Measurements from ENCODE around the gene PAK4. TPM values are rescaled to one million over a fixed set of nuclear protein-coding genes. Genes with fewer than 3 reads are reported as not detected.

PAK4 gene
- total RNA-seq (2021) (55.2 and 59.0 TPM in 2 replicates), Bru-seq, nascent RNA (percentile 60 among the genes with signal in this experiment), BruChase-seq, experiment 1, labeled RNA remaining after a 2-hour chase (percentile 60 among the genes with signal in this experiment), BruChase-seq, experiment 2, labeled RNA remaining after a 6-hour chase (percentile 78 among the genes with signal in this experiment)
- long read RNA-seq, full-length matches to known transcripts: 32 of 95 reads
- long read RNA-seq, partial matches to known transcripts: 19 of 95 reads
- long read RNA-seq, other reads (novel, unspliced or antisense): 44 of 95 reads

DNA sequence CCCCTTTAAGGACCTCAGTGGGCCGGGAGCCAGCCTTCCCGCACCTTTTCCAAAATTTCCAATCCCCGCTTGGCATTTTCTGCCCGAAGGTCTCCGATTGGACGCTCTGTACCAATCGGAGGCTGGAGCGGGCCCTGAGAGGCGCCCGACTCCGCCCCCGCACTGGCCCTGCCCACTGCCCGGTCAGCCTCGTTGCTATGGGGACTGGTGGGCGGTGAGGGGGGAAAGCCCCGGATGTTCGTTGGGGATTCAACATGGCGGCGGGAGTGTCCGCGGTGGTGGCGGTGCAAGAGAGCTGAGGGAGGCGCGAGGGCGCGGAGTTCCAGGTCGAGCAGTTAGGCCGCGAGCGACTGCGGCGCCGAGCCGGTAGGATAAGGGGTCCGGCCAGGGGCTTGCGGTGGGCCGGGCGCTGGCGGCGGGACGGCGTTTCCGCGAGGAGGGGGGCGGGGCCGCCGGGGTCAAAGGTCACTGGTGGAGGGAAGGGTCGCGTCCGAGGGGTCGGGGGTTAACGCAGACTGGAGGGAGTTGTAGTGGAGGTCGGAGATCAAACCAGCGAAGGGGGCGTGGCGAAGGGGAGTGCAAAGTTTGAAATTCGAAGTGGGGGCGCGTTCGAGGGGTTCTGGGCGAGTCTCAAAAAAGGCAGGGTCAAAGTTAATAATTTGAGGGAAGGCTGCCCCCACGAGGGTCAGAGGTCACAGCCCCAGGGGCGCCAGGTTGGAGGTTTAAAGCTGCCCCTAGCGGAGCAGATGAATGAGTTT lies at the start of gene PAK4:
PAK4 (plus strand) TSS at position 233 of the 758 bp plus-strand sequence. CDS start 43,768 bp downstream, outside the sequence.
- Histone ChIP-seq H3K4me1 (ENCODE audit: insufficient read depth, low read length, poor library complexity, severe bottlenecking) (no peaks in the 10 kb centered on the region), H3K27me3 (replicated peaks; ENCODE audit: insufficient read depth, low read depth, low read length, poor library complexity) (no peaks in the 10 kb centered on the region), H3K27ac (ENCODE audit: low read depth, low read length, poor library complexity, severe bottlenecking) (peak within 1 kb of the TSS; percentile 94), H3K9me3 (ENCODE audit: low read depth, low read length, poor library complexity, severe bottlenecking) (no peaks in the 10 kb centered on the region), H3K36me3 (ENCODE audit: insufficient read depth, low read length, poor library complexity, severe bottlenecking) (no peaks in the 10 kb centered on the region), H3K4me3 (ENCODE audit: low read depth, low read length, poor library complexity, severe bottlenecking) (peak within 1 kb of the TSS; percentile 95)
- no TSS peak for BruUV-seq (replicated peaks)
- intact Hi-C loops (cut with micrococcal nuclease; ENCODE audit: unreplicated experiment): no loop called here
- TF ChIP-seq EZH2 (IDR thresholded peaks at IDR 0.05; ENCODE audit: borderline replicate concordance, low read depth, low read length, poor library complexity, severe bottlenecking): no peak
- TF ChIP-seq, protein P1, sequence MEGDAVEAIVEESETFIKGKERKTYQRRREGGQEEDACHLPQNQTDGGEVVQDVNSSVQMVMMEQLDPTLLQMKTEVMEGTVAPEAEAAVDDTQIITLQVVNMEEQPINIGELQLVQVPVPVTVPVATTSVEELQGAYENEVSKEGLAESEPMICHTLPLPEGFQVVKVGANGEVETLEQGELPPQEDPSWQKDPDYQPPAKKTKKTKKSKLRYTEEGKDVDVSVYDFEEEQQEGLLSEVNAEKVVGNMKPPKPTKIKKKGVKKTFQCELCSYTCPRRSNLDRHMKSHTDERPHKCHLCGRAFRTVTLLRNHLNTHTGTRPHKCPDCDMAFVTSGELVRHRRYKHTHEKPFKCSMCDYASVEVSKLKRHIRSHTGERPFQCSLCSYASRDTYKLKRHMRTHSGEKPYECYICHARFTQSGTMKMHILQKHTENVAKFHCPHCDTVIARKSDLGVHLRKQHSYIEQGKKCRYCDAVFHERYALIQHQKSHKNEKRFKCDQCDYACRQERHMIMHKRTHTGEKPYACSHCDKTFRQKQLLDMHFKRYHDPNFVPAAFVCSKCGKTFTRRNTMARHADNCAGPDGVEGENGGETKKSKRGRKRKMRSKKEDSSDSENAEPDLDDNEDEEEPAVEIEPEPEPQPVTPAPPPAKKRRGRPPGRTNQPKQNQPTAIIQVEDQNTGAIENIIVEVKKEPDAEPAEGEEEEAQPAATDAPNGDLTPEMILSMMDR (conservative IDR thresholded peaks at IDR 0.05; ENCODE audit: low read depth, low read length): no peak
- POLR2A ChIA-PET (ENCODE audit: low non-redundant PET): no interaction called here
- CTCF ChIA-PET: no interaction called here
- peak; percentile 99 for DNase-seq (ENCODE audit: low spot score)

DNA sequence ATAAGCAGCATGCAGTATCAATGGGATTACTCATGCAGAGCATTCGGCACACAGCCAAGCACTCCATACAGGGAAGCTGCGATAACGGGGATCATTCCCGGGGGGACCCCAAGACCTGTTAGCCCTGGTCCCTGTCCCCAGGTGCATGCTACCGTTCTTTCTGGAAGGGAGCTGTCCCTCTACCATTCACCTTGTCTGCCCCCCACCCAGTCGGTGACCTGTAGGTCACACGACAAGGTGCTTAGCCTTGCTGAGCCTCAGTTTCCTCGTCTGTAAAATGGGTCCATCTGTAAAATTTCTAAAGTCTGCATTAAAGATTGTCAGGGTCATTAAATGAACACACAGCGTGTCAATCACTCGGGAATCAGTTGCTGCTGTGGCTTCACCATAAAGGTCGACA lies 48.3 kb upstream of the PAK4 start:
- DNase-seq (ENCODE audit: low spot score): no peak
- POLR2A ChIA-PET (ENCODE audit: low non-redundant PET): no interaction called here
- CTCF ChIA-PET: no interaction called here
- Histone ChIP-seq H3K36me3 (ENCODE audit: insufficient read depth, low read length, poor library complexity, severe bottlenecking) (no peaks in the 10 kb centered on the region), H3K4me3 (ENCODE audit: low read depth, low read length, poor library complexity, severe bottlenecking) (no peak overlapping the region), H3K4me1 (ENCODE audit: insufficient read depth, low read length, poor library complexity, severe bottlenecking) (no peaks in the 10 kb centered on the region), H3K9me3 (ENCODE audit: low read depth, low read length, poor library complexity, severe bottlenecking) (no peaks in the 10 kb centered on the region), H3K27ac (ENCODE audit: low read depth, low read length, poor library complexity, severe bottlenecking) (no peak overlapping the region), H3K27me3 (replicated peaks; ENCODE audit: insufficient read depth, low read depth, low read length, poor library complexity) (peaks cover 10% of the 10 kb centered on the region)
- intact Hi-C loops (cut with micrococcal nuclease; ENCODE audit: unreplicated experiment): no loop called here
- no peak for TF ChIP-seq EZH2 (IDR thresholded peaks at IDR 0.05; ENCODE audit: borderline replicate concordance, low read depth, low read length, poor library complexity, severe bottlenecking)
- TF ChIP-seq, protein P1 (conservative IDR thresholded peaks at IDR 0.05; ENCODE audit: low read depth, low read length): no peak
- no TSS peak for BruUV-seq (replicated peaks)

DNA sequence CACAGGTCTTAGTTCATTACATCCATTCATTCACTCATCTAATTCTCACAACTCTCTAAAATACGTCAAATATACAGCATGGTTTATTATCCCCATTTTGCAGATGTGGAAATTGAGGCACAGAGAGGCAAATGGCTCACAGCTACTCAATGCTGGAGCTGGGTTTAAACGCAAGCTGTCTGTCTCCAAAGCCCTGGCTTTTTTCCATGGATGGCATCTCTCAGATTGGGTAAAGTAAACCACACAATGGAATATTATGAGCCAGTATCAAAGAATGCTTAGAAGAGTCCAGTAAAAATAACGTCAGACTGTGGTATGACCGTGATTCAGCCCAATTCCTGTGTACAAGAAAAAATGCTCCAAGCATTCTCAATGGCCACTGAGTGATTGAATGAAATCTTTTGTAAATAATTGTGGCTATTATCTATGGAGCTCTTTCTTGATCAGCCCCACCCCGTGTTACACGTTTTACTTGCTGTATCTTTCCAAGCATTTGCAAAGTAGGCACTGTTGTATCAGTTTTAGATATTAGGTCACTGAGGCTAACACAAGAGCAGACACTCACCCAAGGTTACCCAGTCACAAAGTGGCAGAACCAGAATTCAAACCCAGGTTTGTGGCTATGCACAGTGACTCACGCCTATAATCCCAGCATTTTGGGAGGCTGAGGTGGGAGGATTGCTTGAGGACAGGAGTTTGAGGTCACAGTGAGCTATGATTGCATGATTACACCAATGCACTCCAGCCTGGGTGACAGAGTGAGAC lies 47.0 kb upstream of the PAK4 start:
- no TSS peak for BruUV-seq (replicated peaks)
- intact Hi-C loops (cut with micrococcal nuclease; ENCODE audit: unreplicated experiment): no loop called here
- TF ChIP-seq, protein P1 (conservative IDR thresholded peaks at IDR 0.05; ENCODE audit: low read depth, low read length): no peak
- no peak for TF ChIP-seq EZH2 (IDR thresholded peaks at IDR 0.05; ENCODE audit: borderline replicate concordance, low read depth, low read length, poor library complexity, severe bottlenecking)
- Histone ChIP-seq H3K4me1 (ENCODE audit: insufficient read depth, low read length, poor library complexity, severe bottlenecking) (no peaks in the 10 kb centered on the region), H3K4me3 (ENCODE audit: low read depth, low read length, poor library complexity, severe bottlenecking) (no peak overlapping the region), H3K9me3 (ENCODE audit: low read depth, low read length, poor library complexity, severe bottlenecking) (no peaks in the 10 kb centered on the region), H3K27me3 (replicated peaks; ENCODE audit: insufficient read depth, low read depth, low read length, poor library complexity) (peaks cover 23% of the 10 kb centered on the region), H3K27ac (ENCODE audit: low read depth, low read length, poor library complexity, severe bottlenecking) (no peak overlapping the region), H3K36me3 (ENCODE audit: insufficient read depth, low read length, poor library complexity, severe bottlenecking) (no peaks in the 10 kb centered on the region)
- DNase-seq (ENCODE audit: low spot score): no peak
- ChIA-PET CTCF (no interaction called here), POLR2A (ENCODE audit: low non-redundant PET) (no interaction called here)

Data from A673 (cell line).